Measurements from ENCODE around the gene CRAT. TPM values are rescaled to one million over a fixed set of nuclear protein-coding genes. Genes with fewer than 3 reads are reported as not detected.

The CRAT gene
- 10 to 100 TPM; 67.0 to 84.7 (median 74.1) TPM for total RNA-seq
- polyA plus RNA-seq: 10 to 100 TPM; 19.5 to 48.5 TPM
- long read RNA-seq, donor 1, transcript CRAT-207 (15 exons, 2,253 nt): minor isoform, 5 of 111 reads
- long read RNA-seq, donor 1, transcript CRAT-201 (14 exons, 2,763 nt): major isoform, 61 of 111 reads
- long read RNA-seq, donor 1, partial matches to known transcripts: 27 of 111 reads
- long read RNA-seq, donor 1, other reads (novel, unspliced or antisense): 14 of 111 reads
- long read RNA-seq, donor 2, transcript CRAT-201 (14 exons, 2,763 nt): major isoform, 78 of 158 reads
- long read RNA-seq, donor 2, transcript CRAT-207 (15 exons, 2,253 nt): minor isoform, 7 of 158 reads
- long read RNA-seq, donor 2, partial matches to known transcripts: 64 of 158 reads
- long read RNA-seq, donor 2, other reads (novel, unspliced or antisense): 7 of 158 reads
- long read RNA-seq, donor 3, transcript CRAT-207 (15 exons, 2,253 nt): minor isoform, 29 of 413 reads
- long read RNA-seq, donor 3, transcript CRAT-201 (14 exons, 2,763 nt): major isoform, 265 of 413 reads
- long read RNA-seq, donor 3, partial matches to known transcripts: 69 of 413 reads
- long read RNA-seq, donor 3, other reads (novel, unspliced or antisense): 49 of 413 reads

GRCh38 chr9:129110740-129111527, at the start of gene CRAT, which contains the start of gene PTPA:
Gene CRAT, minus strand, starts transcription at chr9:129110793. Its CDS starts 284 bp downstream, at chr9:129110509.
Gene PTPA, plus strand, starts transcription at chr9:129111415. Its CDS starts 186 bp downstream, at chr9:129111601.
- WGBS, 2 donors: 0 to 1% methylated on average over 75 to 77 of the region's 77 CpGs
- H3K4me1 ChIP-seq: peaks cover 0 to 52% (median 30%) of the 10 kb centered on the region in 9 donors
- H3K27me3 ChIP-seq: no peaks in the 10 kb centered on the region
- ATAC-seq (peak; percentile 90 to 95 (median 93)), DNase-seq (peak; percentile 98 to 99)
- peak within 1 kb of the TSS; percentile 87 to 98 (median 96) for H3K27ac ChIP-seq
- peaks cover 0 to 24% (median 4%) of the 10 kb centered on the region in 9 donors for H3K36me3 ChIP-seq
- H3K4me3 ChIP-seq: peak within 1 kb of the TSS; percentile 67 to 99 (median 90)
- intact Hi-C loops (cut with DNase I): no loop called here
- no peaks in the 10 kb centered on the region for H3K9me3 ChIP-seq
- no peak for TF ChIP-seq CTCF (IDR thresholded peaks at IDR 0.05)

DNA sequence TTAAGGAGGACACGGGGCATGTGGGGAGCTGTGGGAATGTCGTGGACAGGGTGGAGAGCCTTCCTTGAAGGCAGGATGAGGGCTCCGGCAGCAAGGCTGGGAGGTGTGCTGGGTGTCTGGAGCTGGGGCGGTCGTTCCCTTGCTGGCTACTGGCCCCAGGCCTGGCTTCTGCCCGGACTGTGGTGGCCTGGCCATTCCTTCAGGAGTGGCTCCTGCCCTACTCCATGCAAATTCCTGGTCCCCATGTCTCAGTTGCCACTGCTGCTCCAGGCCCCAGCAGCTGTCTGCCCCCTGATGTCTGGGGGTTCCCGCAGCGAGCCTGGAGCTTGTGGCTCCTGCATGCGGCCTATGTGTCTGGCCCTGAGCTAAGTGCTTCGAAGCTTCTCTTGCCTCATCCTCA, 45.6 kb upstream of the CRAT start:
- no peak for TF ChIP-seq CTCF (IDR thresholded peaks at IDR 0.05)

GRCh38 chr9:129154866-129155477, 44.4 kb upstream of the CRAT start:
- H3K4me3 ChIP-seq: no peak overlapping the region
- no peaks in the 10 kb centered on the region for H3K4me1 ChIP-seq
- TF ChIP-seq CTCF (IDR thresholded peaks at IDR 0.05): no peak
- DNase-seq (no peak), ATAC-seq (peak in 1 of 8 donors; percentile 18)
- no peaks in the 10 kb centered on the region for H3K27me3 ChIP-seq
- no peaks in the 10 kb centered on the region for H3K9me3 ChIP-seq
- intact Hi-C loops (cut with DNase I): no loop called here
- H3K36me3 ChIP-seq: peaks cover 0 to 51% (median 8%) of the 10 kb centered on the region in 9 donors
- 84 to 90% methylated on average over 16 of the region's 16 CpGs for WGBS, 2 donors
- H3K27ac ChIP-seq: no peak overlapping the region

More for the DNA sequence above, 45.6 kb upstream of the CRAT start:
- intact Hi-C loops (cut with DNase I): no loop called here
- Histone ChIP-seq H3K4me1 (no peaks in the 10 kb centered on the region), H3K4me3 (no peak overlapping the region), H3K36me3 (peaks cover 0 to 43% (median 8%) of the 10 kb centered on the region in 9 donors), H3K9me3 (no peaks in the 10 kb centered on the region), H3K27ac (no peak overlapping the region), H3K27me3 (no peaks in the 10 kb centered on the region)
- no peak for DNase-seq
- peak in 1 of 8 donors; percentile 4 for ATAC-seq
- 89 to 93% methylated on average over 9 to 10 of the region's 10 CpGs for WGBS, 2 donors
